ENCODE data around the gene BRD3OS.
"Not testable (repeated sequence)": the region's sequence is repeated elsewhere in the genome, so short reads cannot be mapped to it uniquely, and the experiment has no call there.

BRD3OS gene

GRCh38 chr9:134066526-134066912, 41.2 kb downstream of the BRD3OS start:
- DNase-seq: peak in 1 of 2 experiments; percentile 29

GRCh38 chr9:134066913-134067851, 41.9 kb downstream of the BRD3OS start:
- peak; percentile 52 to 61 for DNase-seq

- peak; percentile 82 to 87 for DNase-seq
Measured at GRCh38 chr9:134067904-134068743, 42.8 kb downstream of the BRD3OS start, which contains the start of gene BRD3. Gene BRD3 (minus strand): TSS chr9:134068026. CDS start chr9:134053477, 14,549 bp downstream.

- DNase-seq: peak in 1 of 2 experiments; percentile 29
Measured at GRCh38 chr9:134068744-134069479, 43.6 kb downstream of the BRD3OS start.

DNA sequence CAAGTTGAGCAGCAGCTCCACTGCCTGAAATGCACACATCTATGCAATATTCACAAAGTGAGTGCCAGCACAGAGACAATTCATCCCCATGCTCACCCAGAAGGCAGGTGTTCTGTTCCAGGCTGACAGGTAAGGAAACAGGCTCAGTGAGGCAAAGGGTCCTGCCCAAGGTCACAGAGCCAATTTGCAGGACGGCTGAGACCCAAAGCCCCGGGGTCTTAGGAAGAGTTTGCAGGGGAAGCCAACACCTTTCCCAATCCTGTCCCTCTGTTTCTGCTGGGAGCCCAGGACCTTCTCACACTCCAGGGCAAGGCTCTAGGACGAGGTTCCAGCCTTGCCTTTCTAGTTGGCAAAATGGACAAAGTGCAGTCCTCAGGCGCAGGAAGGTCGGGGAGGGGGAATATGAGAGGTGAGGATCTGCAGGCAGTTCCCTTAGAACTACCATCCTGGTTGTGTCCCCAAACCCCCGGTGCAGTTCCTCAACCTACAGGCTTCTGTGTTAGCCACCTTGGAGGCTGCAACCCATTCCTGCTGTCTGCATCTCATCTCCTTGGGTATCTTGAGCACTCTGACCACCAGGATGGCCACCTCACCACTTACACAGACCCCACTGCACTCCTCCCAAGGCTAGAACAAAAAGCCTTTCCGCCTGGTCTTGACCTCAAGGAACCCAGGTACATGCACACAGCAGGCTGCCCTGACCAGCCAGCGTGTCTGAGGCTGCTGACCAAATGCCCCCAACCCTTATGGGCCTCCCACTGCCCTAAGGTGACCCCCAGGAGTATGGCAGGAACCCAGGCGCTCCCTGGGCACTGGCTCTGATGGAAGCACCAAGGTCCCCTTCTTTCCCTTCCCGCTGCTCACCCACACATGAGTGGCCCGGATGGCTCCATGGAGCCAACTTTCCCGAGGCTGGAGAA, 44.5 kb downstream of the BRD3OS start:
- no peak for DNase-seq

DNA sequence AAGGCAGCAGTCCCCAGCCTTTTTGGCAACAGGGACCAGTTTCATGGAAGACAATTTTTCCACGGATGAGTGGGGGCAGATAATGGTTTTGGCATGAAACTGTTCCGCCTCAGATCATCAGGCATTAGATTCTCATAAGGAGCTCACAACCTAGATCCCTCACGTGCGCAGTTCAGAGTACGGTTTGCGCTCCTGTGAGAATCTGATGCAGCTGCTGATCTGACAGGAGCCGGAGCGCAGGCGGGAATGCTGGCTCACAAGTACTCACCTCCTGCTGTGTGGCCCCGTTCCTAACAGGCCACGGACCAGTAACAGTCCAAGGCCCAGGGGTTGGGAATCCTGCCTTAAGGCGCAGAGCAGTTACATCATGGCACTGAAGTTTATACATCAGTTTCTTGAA, 45.9 kb downstream of the BRD3OS start:
- no peak for DNase-seq

DNA sequence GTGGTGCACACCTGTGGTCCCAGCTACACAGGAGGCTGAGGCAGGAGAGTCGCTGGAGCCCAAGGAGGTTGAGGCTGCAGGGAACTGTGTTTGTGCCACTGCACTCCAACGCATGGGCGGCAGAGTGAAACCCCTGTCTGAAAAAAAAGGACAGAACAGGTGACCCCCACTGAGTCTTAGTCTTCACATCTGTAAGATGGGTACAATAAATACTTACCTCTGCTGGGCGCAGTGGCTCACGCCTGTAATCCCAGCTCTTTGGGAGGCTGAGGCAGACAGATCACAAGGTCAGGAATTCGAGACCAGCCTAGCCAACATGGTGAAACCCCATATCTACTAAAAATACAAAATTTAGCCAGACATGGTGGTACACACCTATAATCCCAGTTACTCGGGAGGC, 47.4 kb downstream of the BRD3OS start:
- not testable (repeated sequence) for DNase-seq

- DNase-seq: no peak
Measured at GRCh38 chr9:134073500-134073899, 48.2 kb downstream of the BRD3OS start.

DNA sequence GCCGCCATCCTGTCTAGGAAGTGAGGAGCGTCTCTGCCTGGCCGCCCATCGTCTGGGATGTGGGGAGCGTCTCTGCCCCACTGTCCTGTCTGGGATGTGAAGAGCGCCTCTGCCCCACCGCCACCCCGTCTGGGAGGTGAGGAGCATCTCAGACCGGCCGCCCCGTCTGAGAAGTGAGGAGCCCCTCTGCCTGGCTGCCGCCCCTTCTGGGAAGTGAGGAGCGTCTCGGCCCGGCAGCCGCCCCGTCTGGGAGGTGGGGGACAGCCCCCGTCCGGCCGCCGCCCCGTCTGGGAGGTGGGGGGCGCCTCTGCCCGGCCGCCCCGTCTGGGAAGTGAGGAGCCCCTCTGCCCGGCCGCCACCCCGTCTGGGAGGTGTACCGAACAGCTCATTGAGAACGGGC, 50.4 kb downstream of the BRD3OS start:
- DNase-seq: not testable (repeated sequence)

DNA sequence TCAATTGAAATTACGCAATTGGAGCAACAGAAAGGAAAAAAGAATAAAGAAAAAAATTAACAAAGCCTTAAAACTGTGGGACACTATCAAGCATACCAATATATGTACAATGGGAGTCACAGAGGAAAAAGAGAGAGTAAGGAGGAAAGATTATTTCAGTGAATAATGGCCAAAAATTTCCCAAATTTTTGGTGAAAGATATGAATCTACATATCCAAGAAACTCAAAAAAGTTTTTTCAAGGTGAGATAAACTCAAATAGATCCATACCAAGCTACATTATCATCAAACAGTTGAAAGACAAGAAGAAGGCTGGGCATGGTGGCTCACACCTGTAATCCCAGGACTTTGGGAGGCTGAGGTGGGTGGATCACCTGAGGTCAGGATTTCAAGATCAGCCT, 51.4 kb downstream of the BRD3OS start:
- DNase-seq: no peak
